ENCODE measurements around the gene HSD17B2. TPM values are rescaled to one million over a fixed set of nuclear protein-coding genes. Genes with fewer than 3 reads are reported as not detected.
"Not testable (repeated sequence)": the region's sequence is repeated elsewhere in the genome, so short reads cannot be mapped to it uniquely, and the experiment has no call there.

HSD17B2 gene
- total RNA-seq, 2 experiments from 2014 or later, result not detected

- Mint-ChIP-seq H3K27ac (no peak overlapping the region), H3K4me3 (no peak overlapping the region), H3K27me3 (peaks cover 10% of the 10 kb centered on the region), H3K4me1 (peaks cover 6% of the 10 kb centered on the region), H3K9me3 (no peaks in the 10 kb centered on the region), H3K36me3 (no peaks in the 10 kb centered on the region)
- no peak for DNase-seq
Measured at GRCh38 chr16:82094942-82095540, 60.0 kb downstream of the HSD17B2 start.

GRCh38 chr16:82096641-82097040 is 61.6 kb downstream of the HSD17B2 start:
- H3K27me3 Mint-ChIP-seq, result peaks cover 5% of the 10 kb centered on the region
- peaks cover 6% of the 10 kb centered on the region for H3K4me1 Mint-ChIP-seq
- H3K27ac Mint-ChIP-seq, result no peak overlapping the region
- H3K4me3 Mint-ChIP-seq, result no peak overlapping the region
- H3K9me3 Mint-ChIP-seq, result no peaks in the 10 kb centered on the region
- no peak for DNase-seq
- H3K36me3 Mint-ChIP-seq, result no peaks in the 10 kb centered on the region

- H3K4me1 Mint-ChIP-seq, result peaks cover 15% of the 10 kb centered on the region
- peaks cover 7% of the 10 kb centered on the region for H3K27me3 Mint-ChIP-seq
- no peak overlapping the region for H3K27ac Mint-ChIP-seq
- no peaks in the 10 kb centered on the region for H3K36me3 Mint-ChIP-seq
- H3K4me3 Mint-ChIP-seq, result no peak overlapping the region
- DNase-seq, result no peak
- H3K9me3 Mint-ChIP-seq, result no peaks in the 10 kb centered on the region
Measured at GRCh38 chr16:82105107-82105506, 70.1 kb downstream of the HSD17B2 start.

GRCh38 chr16:82108100-82108499 is 73.0 kb downstream of the HSD17B2 start:
- Mint-ChIP-seq H3K27ac (no peak overlapping the region), H3K36me3 (no peaks in the 10 kb centered on the region), H3K9me3 (no peaks in the 10 kb centered on the region), H3K4me1 (peaks cover 15% of the 10 kb centered on the region), H3K4me3 (no peak overlapping the region), H3K27me3 (peaks cover 7% of the 10 kb centered on the region)
- no peak for DNase-seq

GRCh38 chr16:82108774-82109173 is 73.7 kb downstream of the HSD17B2 start:
- H3K9me3 Mint-ChIP-seq, result no peaks in the 10 kb centered on the region
- no peak for DNase-seq
- peaks cover 15% of the 10 kb centered on the region for H3K4me1 Mint-ChIP-seq
- H3K36me3 Mint-ChIP-seq, result no peaks in the 10 kb centered on the region
- H3K27me3 Mint-ChIP-seq, result peaks cover 12% of the 10 kb centered on the region
- H3K4me3 Mint-ChIP-seq, result no peak overlapping the region
- peak overlapping the region; percentile 1 for H3K27ac Mint-ChIP-seq

GRCh38 chr16:82109266-82109665 is 74.2 kb downstream of the HSD17B2 start:
- H3K36me3 Mint-ChIP-seq, H3K27ac Mint-ChIP-seq, H3K4me3 Mint-ChIP-seq, H3K9me3 Mint-ChIP-seq, DNase-seq: not testable (repeated sequence)
- Mint-ChIP-seq H3K4me1 (peaks cover 15% of the 10 kb centered on the region), H3K27me3 (peaks cover 13% of the 10 kb centered on the region)

GRCh38 chr16:82111944-82112343 is 76.9 kb downstream of the HSD17B2 start:
- Mint-ChIP-seq H3K27me3 (peaks cover 6% of the 10 kb centered on the region), H3K9me3 (no peaks in the 10 kb centered on the region), H3K4me3 (no peak overlapping the region), H3K27ac (no peak overlapping the region), H3K36me3 (no peaks in the 10 kb centered on the region), H3K4me1 (peaks cover 10% of the 10 kb centered on the region)
- DNase-seq, result no peak

- H3K4me1 Mint-ChIP-seq, result peaks cover 8% of the 10 kb centered on the region
- peaks cover 6% of the 10 kb centered on the region for H3K27me3 Mint-ChIP-seq
- no peaks in the 10 kb centered on the region for H3K9me3 Mint-ChIP-seq
- H3K4me3 Mint-ChIP-seq, result no peak overlapping the region
- H3K36me3 Mint-ChIP-seq, result no peaks in the 10 kb centered on the region
- H3K27ac Mint-ChIP-seq, result no peak overlapping the region
- DNase-seq, result no peak
Measured at GRCh38 chr16:82113741-82114140, 78.7 kb downstream of the HSD17B2 start.

GRCh38 chr16:82116535-82116934 is 81.5 kb downstream of the HSD17B2 start:
- Mint-ChIP-seq H3K27ac (no peak overlapping the region), H3K27me3 (peaks cover 6% of the 10 kb centered on the region)

GRCh38 chr16:82118749-82119148 is 83.7 kb downstream of the HSD17B2 start:
- DNase-seq, result no peak
- no peaks in the 10 kb centered on the region for H3K4me1 Mint-ChIP-seq
- no peak overlapping the region for H3K4me3 Mint-ChIP-seq
- H3K27ac Mint-ChIP-seq, result no peak overlapping the region
- no peaks in the 10 kb centered on the region for H3K36me3 Mint-ChIP-seq
- H3K9me3 Mint-ChIP-seq, result peaks cover 4% of the 10 kb centered on the region
- H3K27me3 Mint-ChIP-seq, result peaks cover 1% of the 10 kb centered on the region

More at GRCh38 chr16:82116535-82116934, 81.5 kb downstream of the HSD17B2 start:
- H3K4me3 Mint-ChIP-seq, result no peak overlapping the region
- H3K4me1 Mint-ChIP-seq, result no peaks in the 10 kb centered on the region
- no peak for DNase-seq
- no peaks in the 10 kb centered on the region for H3K9me3 Mint-ChIP-seq
- H3K36me3 Mint-ChIP-seq, result no peaks in the 10 kb centered on the region

GRCh38 chr16:82119405-82119804 is 84.4 kb downstream of the HSD17B2 start:
- Mint-ChIP-seq H3K27me3 (no peaks in the 10 kb centered on the region), H3K4me3 (no peak overlapping the region), H3K9me3 (peaks cover 4% of the 10 kb centered on the region), H3K36me3 (no peaks in the 10 kb centered on the region), H3K4me1 (no peaks in the 10 kb centered on the region), H3K27ac (no peak overlapping the region)
- DNase-seq, result no peak

GRCh38 chr16:82124651-82125050 is 89.6 kb downstream of the HSD17B2 start:
- H3K4me3 Mint-ChIP-seq, result no peak overlapping the region
- DNase-seq, result no peak
- H3K36me3 Mint-ChIP-seq, result peaks cover 2% of the 10 kb centered on the region
- no peaks in the 10 kb centered on the region for H3K4me1 Mint-ChIP-seq
- H3K27ac Mint-ChIP-seq, result no peak overlapping the region
- no peaks in the 10 kb centered on the region for H3K27me3 Mint-ChIP-seq
- H3K9me3 Mint-ChIP-seq, result peaks cover 10% of the 10 kb centered on the region

- DNase-seq, result no peak
- Mint-ChIP-seq H3K27ac (no peak overlapping the region), H3K36me3 (peaks cover 7% of the 10 kb centered on the region), H3K27me3 (no peaks in the 10 kb centered on the region), H3K4me3 (no peak overlapping the region), H3K4me1 (peaks cover 15% of the 10 kb centered on the region), H3K9me3 (peaks cover 10% of the 10 kb centered on the region)
Measured at GRCh38 chr16:82129881-82130280, 94.8 kb downstream of the HSD17B2 start.

GRCh38 chr16:82133798-82134197 is 98.7 kb downstream of the HSD17B2 start:
- Mint-ChIP-seq H3K4me1 (peaks cover 15% of the 10 kb centered on the region), H3K36me3 (peaks cover 28% of the 10 kb centered on the region), H3K27me3 (no peaks in the 10 kb centered on the region), H3K4me3 (no peak overlapping the region), H3K9me3 (peaks cover 4% of the 10 kb centered on the region), H3K27ac (peak overlapping the region; percentile 54)
- peak; percentile 18 for DNase-seq

- Mint-ChIP-seq H3K4me3 (no peak overlapping the region), H3K27me3 (no peaks in the 10 kb centered on the region), H3K27ac (no peak overlapping the region), H3K4me1 (peaks cover 15% of the 10 kb centered on the region), H3K36me3 (peaks cover 33% of the 10 kb centered on the region), H3K9me3 (peaks cover 4% of the 10 kb centered on the region)
- no peak for DNase-seq
Measured at GRCh38 chr16:82134846-82135245, 99.8 kb downstream of the HSD17B2 start.

- Mint-ChIP-seq H3K27me3 (no peaks in the 10 kb centered on the region), H3K4me3 (no peak overlapping the region), H3K4me1 (peaks cover 15% of the 10 kb centered on the region), H3K36me3 (peaks cover 36% of the 10 kb centered on the region), H3K27ac (no peak overlapping the region), H3K9me3 (peaks cover 4% of the 10 kb centered on the region)
- DNase-seq, result no peak
Measured at GRCh38 chr16:82135844-82136243, 100.8 kb downstream of the HSD17B2 start.

All from activated naive CD8-positive, alpha-beta T cell treated with anti-CD3 and anti-CD28 coated beads for 36 hours (primary cell).